H1 (cell line): Measurements from ENCODE around the gene ATP5PF. TPM values are rescaled to one million over a fixed set of nuclear protein-coding genes. Genes with fewer than 3 reads are reported as not detected.

Experiments
- CTCF ChIA-PET: fragments of 300-600 bp; sonication (Branson Sonifier 250); formaldehyde crosslinking; loops from one replicate; lab custom pipeline; 2021; ENCODE audit not compliant: partially characterized antibody; lab: Charles Lee
- POLR2A ChIA-PET: fragments of 300-600 bp; sonication (Branson Sonifier 250); formaldehyde crosslinking; loops from one replicate; lab custom pipeline; 2021; ENCODE audit warnings: inconsistent platforms; ENCODE audit not compliant: partially characterized antibody; lab: Charles Lee
- DNase-seq, 2 experiments: peaks; one replicate each; pipeline versions ENCODE4 v3.0.0 to v3.0.0-alpha.2; 2010 to 2022; ENCODE audit warnings: low spot score in 2 of 2, low read depth in 1 of 2, mixed read lengths in 1 of 2
- FAIRE-seq: peaks from 2 replicates; lab custom pipeline; 2011; peaks lifted over from hg19 to GRCh38; lab: Jason Lieb, UNC
- H2AFZ ChIP-seq: 2 replicates; pipeline ENCODE4 v1.8.1; 2012; ENCODE audit warnings: low read length, inconsistent platforms
- H2AK5ac ChIP-seq: 2 replicates; pipeline ENCODE4 v1.6.1; 2013; ENCODE audit warnings: low read depth, low read length
- H2BK120ac ChIP-seq: replicated peaks from 2 replicates; pipeline ENCODE3; 2013; ENCODE audit warnings: low read depth, low read length, inconsistent platforms
- H2BK12ac ChIP-seq: 2 replicates; pipeline ENCODE4 v1.6.1; 2013; ENCODE audit warnings: low read depth, low read length
- H2BK15ac ChIP-seq: 2 replicates; pipeline ENCODE4 v1.6.1; 2013; ENCODE audit warnings: low read length
- H2BK20ac ChIP-seq: 2 replicates; pipeline ENCODE4 v1.6.1; 2013; ENCODE audit warnings: low read length
- H2BK5ac ChIP-seq: 2 replicates; pipeline ENCODE4 v1.6.1; 2013; ENCODE audit warnings: low read depth, low read length
- H3K14ac ChIP-seq: 2 replicates; pipeline ENCODE4 v1.6.1; 2013; ENCODE audit warnings: inconsistent platforms; ENCODE audit not compliant: insufficient read length
- H3K18ac ChIP-seq: 2 replicates; pipeline ENCODE4 v1.6.1; 2013; ENCODE audit warnings: low read length; ENCODE audit errors: extremely low read depth
- H3K23ac ChIP-seq: 2 replicates; pipeline ENCODE4 v1.6.1; 2013; ENCODE audit warnings: inconsistent platforms; ENCODE audit not compliant: insufficient read length
- H3K23me2 ChIP-seq: 2 replicates; pipeline ENCODE4 v1.6.1; 2013; ENCODE audit warnings: low read depth, low read length
- H3K27ac ChIP-seq: 2 replicates; pipeline ENCODE4 v1.6.1; 2011; ENCODE audit warnings: low read depth, low read length, inconsistent platforms
- H3K27me3 ChIP-seq, 4 experiments: replicated peaks in 1 of 4; 1 replicate in 1 of 4; 2 replicates in 3 of 4; pipeline versions ENCODE4 v1.6.1 to v1.8.1; 2011 to 2013; ENCODE audit warnings: low read length in 3 of 4, mild to moderate bottlenecking in 3 of 4, inconsistent platforms in 2 of 4, mixed read lengths in 2 of 4, moderate library complexity in 1 of 4; ENCODE audit not compliant: control insufficient read depth in 3 of 4, insufficient read depth in 3 of 4; ENCODE audit errors: extremely low read depth in 1 of 4
- H3K36me3 ChIP-seq, 4 experiments: 2 replicates each; pipeline versions ENCODE4 v1.6.1 to v1.8.1; 2011 to 2013; ENCODE audit warnings: mild to moderate bottlenecking in 4 of 4, low read length in 3 of 4, moderate library complexity in 2 of 4, control low read depth in 1 of 4, inconsistent platforms in 1 of 4; ENCODE audit not compliant: insufficient read depth in 4 of 4, control insufficient read depth in 2 of 4
- H3K4ac ChIP-seq: replicated peaks from 2 replicates; pipeline ENCODE3; 2013; ENCODE audit warnings: low read length, low read depth, mixed read lengths, inconsistent platforms; ENCODE audit not compliant: insufficient read length
- H3K4me1 ChIP-seq, 4 experiments: replicated peaks in 1 of 4; 1 replicate in 1 of 4; 2 replicates in 3 of 4; pipeline versions ENCODE4 v1.6.1 to v1.8.1; 2011 to 2013; ENCODE audit warnings: low read length in 3 of 4, inconsistent platforms in 2 of 4, mixed read lengths in 1 of 4; ENCODE audit not compliant: insufficient read depth in 4 of 4, control insufficient read depth in 3 of 4
- H3K4me2 ChIP-seq, 2 experiments: 2 replicates each; pipeline versions ENCODE4 v1.6.1 to v1.8.1; 2011 to 2013; ENCODE audit warnings: low read depth in 2 of 2, low read length in 2 of 2, control low read depth in 1 of 2, inconsistent platforms in 1 of 2, mild to moderate bottlenecking in 1 of 2; ENCODE audit not compliant: insufficient read depth in 1 of 2
- H3K4me3 ChIP-seq, 4 experiments: fragments of 200-600, 300-600 bp in 1 of 4; sonication (generic), shearing (Covaris generic), sonication (Bioruptor Twin) in 1 of 4; 2 replicates each; pipeline versions ENCODE4 v1.5.1 to v1.8.1; 2011 to 2016; ENCODE audit warnings: low read length in 4 of 4, low read depth in 3 of 4, control low read depth in 2 of 4, inconsistent platforms in 2 of 4, mild to moderate bottlenecking in 2 of 4, mixed read lengths in 1 of 4, moderate library complexity in 1 of 4; ENCODE audit not compliant: insufficient read depth in 2 of 4; ENCODE audit errors: extremely low read depth in 1 of 4
- H3K56ac ChIP-seq: replicated peaks from 2 replicates; pipeline ENCODE3; 2013; ENCODE audit warnings: low read depth, mild to moderate bottlenecking, mixed read lengths, low read length, inconsistent platforms; ENCODE audit not compliant: insufficient read length
- H3K79me1 ChIP-seq: 2 replicates; pipeline ENCODE4 v1.6.1; 2013; ENCODE audit warnings: low read depth, low read length, control low read depth
- H3K79me2 ChIP-seq, 2 experiments: 2 replicates each; pipeline versions ENCODE4 v1.6.1 to v1.8.1; 2012 to 2013; ENCODE audit warnings: low read length in 2 of 2, mild to moderate bottlenecking in 2 of 2, inconsistent platforms in 1 of 2; ENCODE audit not compliant: insufficient read depth in 2 of 2, control insufficient read depth in 1 of 2
- H3K9ac ChIP-seq, 4 experiments: replicated peaks in 1 of 4; 1 replicate in 1 of 4; 2 replicates in 3 of 4; pipeline versions ENCODE4 v1.6.1 to v1.8.1; 2011 to 2013; ENCODE audit warnings: low read depth in 3 of 4, low read length in 3 of 4, control low read depth in 2 of 4, mild to moderate bottlenecking in 2 of 4, moderate library complexity in 2 of 4, inconsistent platforms in 1 of 4; ENCODE audit errors: extremely low read depth in 1 of 4
- H3K9me3 ChIP-seq, 2 experiments: 2 replicates each; pipeline versions ENCODE4 v1.6.1 to v1.8.1; 2012 to 2013; ENCODE audit warnings: mild to moderate bottlenecking in 2 of 2, moderate library complexity in 2 of 2, control low read depth in 1 of 2, inconsistent platforms in 1 of 2, low read depth in 1 of 2, low read length in 1 of 2, mixed read lengths in 1 of 2; ENCODE audit not compliant: insufficient read depth in 2 of 2
- H4K20me1 ChIP-seq, 2 experiments: replicated peaks in 1 of 2; 2 replicates each; pipeline versions ENCODE3 to v1.8.1; 2011 to 2013; ENCODE audit warnings: inconsistent platforms in 2 of 2, low read length in 2 of 2, mild to moderate bottlenecking in 1 of 2; ENCODE audit not compliant: insufficient read depth in 2 of 2, control insufficient read depth in 1 of 2
- H4K5ac ChIP-seq: 2 replicates; pipeline ENCODE4 v1.6.1; 2013; ENCODE audit warnings: low read length, low read depth, mixed read lengths, inconsistent platforms; ENCODE audit not compliant: insufficient read length
- H4K8ac ChIP-seq: 2 replicates; pipeline ENCODE4 v1.8.0; 2013; ENCODE audit warnings: mild to moderate bottlenecking, moderate library complexity, low read length, inconsistent platforms; ENCODE audit not compliant: insufficient read depth; ENCODE audit errors: extremely low read depth
- H4K91ac ChIP-seq: replicated peaks from 2 replicates; pipeline ENCODE3; 2013; ENCODE audit warnings: low read length, mixed read lengths, inconsistent platforms; ENCODE audit not compliant: insufficient read length
- ASH2L ChIP-seq: fragments of 200-600, 300-600 bp; sonication (generic); IDR thresholded peaks from one replicate; pipeline ENCODE4 v1.7.1; 2017; ENCODE audit warnings: low read length
- FOSL1 ChIP-seq: IDR thresholded peaks from 2 replicates; pipeline ENCODE4 v1.6.1; 2011; ENCODE audit warnings: mild to moderate bottlenecking, low read depth, low read length, moderate library complexity; ENCODE audit not compliant: insufficient read depth
- HDAC2 ChIP-seq, 2 experiments: fragments of 300-600 bp in 1 of 2; sonication (generic) in 1 of 2; IDR thresholded peaks; 2 replicates each; pipeline ENCODE4 v1.6.1; 2011 to 2012; ENCODE audit warnings: low read depth in 2 of 2, low read length in 2 of 2, mild to moderate bottlenecking in 2 of 2, moderate library complexity in 2 of 2, borderline replicate concordance in 1 of 2, inconsistent platforms in 1 of 2
- HDAC6 ChIP-seq: IDR thresholded peaks from one replicate; pipeline ENCODE4 v1.7.1; 2012; ENCODE audit warnings: low read depth, mild to moderate bottlenecking, inconsistent platforms, low read length, moderate library complexity
- JUN ChIP-seq: IDR thresholded peaks from 2 replicates; pipeline ENCODE4 v1.6.1; 2011; ENCODE audit warnings: low read depth, mild to moderate bottlenecking, improper control_type of control experiment, low read length
- KDM4A ChIP-seq: IDR thresholded peaks from one replicate; pipeline ENCODE4 v1.7.1; 2012; ENCODE audit warnings: low read depth, mild to moderate bottlenecking, moderate library complexity, low read length, inconsistent platforms; ENCODE audit not compliant: severe bottlenecking
- KDM5A ChIP-seq: fragments of 200-600 bp; IDR thresholded peaks from 2 replicates; pipeline ENCODE4 v1.7.1; 2012; ENCODE audit warnings: mild to moderate bottlenecking, low read length, inconsistent platforms, mixed read lengths
- MAFK ChIP-seq: IDR thresholded peaks from 2 replicates; pipeline ENCODE4 v1.6.1; 2012; ENCODE audit warnings: low read depth, mild to moderate bottlenecking, improper control_type of control experiment, low read length
- NRF1 ChIP-seq: IDR thresholded peaks from 2 replicates; pipeline ENCODE4 v1.6.1; 2011; ENCODE audit warnings: mild to moderate bottlenecking, low read depth, low read length, improper control_type of control experiment
- PHF8 ChIP-seq: fragments of 200-600 bp; sonication (generic); conservative IDR thresholded peaks from 2 replicates; pipeline ENCODE4 v1.7.1; 2012; ENCODE audit warnings: low read depth, mild to moderate bottlenecking, inconsistent platforms, low read length, moderate library complexity
- RNF2 ChIP-seq: fragments of 200-900, 300-1000 bp; sonication (generic); IDR thresholded peaks from 2 replicates; pipeline ENCODE4 v1.7.1; 2016; ENCODE audit warnings: borderline replicate concordance, low read depth, mild to moderate bottlenecking, antibody characterized with exemption, low read length; ENCODE audit not compliant: poor library complexity, severe bottlenecking; ENCODE audit errors: missing control alignments
- RXRA ChIP-seq: IDR thresholded peaks from 2 replicates; pipeline ENCODE4 v1.6.1; 2011; ENCODE audit warnings: low read depth, mild to moderate bottlenecking, low read length, moderate library complexity; ENCODE audit not compliant: insufficient read depth
- TAF1 ChIP-seq: IDR thresholded peaks from 2 replicates; pipeline ENCODE4 v1.6.1; 2011; ENCODE audit warnings: mild to moderate bottlenecking, low read depth, low read length
- YY1 ChIP-seq: IDR thresholded peaks from 2 replicates; pipeline ENCODE4 v1.6.1; 2011; ENCODE audit warnings: low read depth, mild to moderate bottlenecking, low read length
- WGBS, 2 experiments: shearing (Covaris generic) in 1 of 2; methylation state at CpG; one replicate each; pipeline versions ENCODE4 v1.1.6 to v1.1.7; 2013 to 2015; ENCODE audit warnings: low lambda C conversion rate in 2 of 2, mixed read lengths in 2 of 2, inconsistent platforms in 1 of 2, low coverage in 1 of 2, missing lambda C conversion rate in 1 of 2; ENCODE audit not compliant: insufficient replicate concordance in 2 of 2, insufficient coverage in 1 of 2, insufficient read length in 1 of 2; ENCODE audit errors: extremely low coverage in 1 of 2, missing lambda C conversion rate in 1 of 2; 5-methylcytosine and 5-hydroxymethylcytosine counted together
- polyA plus RNA-seq, 7 experiments: library from polyadenylated mRNA; depleted of rRNA in 3 of 7; stranded (reverse) in 5 of 7; unstranded in 2 of 7; fragments of >200 nt in 5 of 7; fragments of 200-250 nt in 2 of 7; gene quantifications; 1 replicate in 5 of 7; 2 replicates in 1 of 7; 4 replicates in 1 of 7; pipeline versions ENCODE4 v1.2.1 to v1.2.3, GENCODE V29; 2011 to 2013; ENCODE audit warnings: missing spikeins in 2 of 7, mixed read lengths in 2 of 7
- total RNA-seq: library from RNA; stranded (reverse); fragmentation: NEBNext Ultra II Directional; extraction: Animal tissue kit (Norgen Biotek cat#: 25700); gene quantifications from 2 replicates; pipeline ENCODE4 v1.2.1, GENCODE V29; 2021

ATP5PF gene
- total and polyA plus RNA-seq, 2 of the 8 experiments (the other 6 are each of a cell fraction or from before 2014, with no cell fraction given) = 135 to 240 TPM

DNA sequence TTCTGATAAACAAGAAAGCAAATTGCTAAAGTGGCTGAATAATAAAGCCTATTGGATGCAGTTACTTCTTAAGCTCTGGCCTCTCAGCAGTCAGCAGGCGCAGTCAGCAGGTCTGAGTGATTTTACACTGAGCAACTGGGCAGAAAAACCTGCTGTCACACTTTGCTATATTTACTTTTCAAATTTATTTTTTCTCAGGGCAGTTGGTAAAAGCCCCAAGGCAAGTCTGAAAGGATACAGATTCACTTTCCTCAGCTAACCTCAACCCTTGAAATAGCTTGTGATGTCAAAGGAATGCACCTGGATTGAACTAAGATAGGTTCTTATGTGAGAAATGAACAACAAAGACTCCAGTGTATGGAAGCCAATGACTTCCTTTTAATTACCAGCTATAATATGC lies 34.0 kb downstream of the ATP5PF start:
- Histone ChIP-seq H3K23ac (no peak overlapping the region), H4K5ac (no peak overlapping the region), H2BK5ac (no peak overlapping the region), H4K91ac (no peak overlapping the region), H3K27ac (no peak overlapping the region), H3K18ac (no peak overlapping the region), H3K79me2 (no peaks in the 10 kb centered on the region), H2BK120ac (no peak overlapping the region), H3K9ac (no peak overlapping the region), H3K4ac (no peak overlapping the region), H3K56ac (no peak overlapping the region), H3K4me3 (no peak overlapping the region), H2BK20ac (no peak overlapping the region), H2AK5ac (no peak overlapping the region), H3K9me3 (peaks cover 0 to 8% of the 10 kb centered on the region in 2 experiments; a peak in 2 of 4 replicates), H3K4me2 (no peak overlapping the region), H4K8ac (no peak overlapping the region), H3K79me1 (no peaks in the 10 kb centered on the region), H4K20me1 (no peaks in the 10 kb centered on the region), H3K14ac (no peak overlapping the region), H2BK15ac (no peak overlapping the region), H3K23me2 (peaks cover 2% of the 10 kb centered on the region; the same call in 1 of the 2 replicates), H3K4me1 (no peaks in the 10 kb centered on the region), H2AFZ (no peak overlapping the region), H3K36me3 (no peaks in the 10 kb centered on the region; a peak in 2 of 8 replicates), H2BK12ac (no peak overlapping the region), H3K27me3 (no peaks in the 10 kb centered on the region)
- DNase-seq (no peak), FAIRE-seq (no peak)
- POLR2A ChIA-PET = no interaction called here
- 79% methylated on average over 1 of the region's 1 CpG; no CpG with 5 or more reads in 1 of the 2 experiments for WGBS, 2 experiments
- CTCF ChIA-PET = interaction anchor here (0.6 to 1.5 kb wide), 3 partner anchors 12 to 93 kb away, joined by 3 to 5 read pairs (median 3); no protein-coding TSS in a partner anchor
- TF ChIP-seq HDAC6 (no peak), RXRA (no peak), KDM4A (no peak), YY1 (no peak), ASH2L (no peak), FOSL1 (no peak), RNF2 (no peak), NRF1 (no peak), MAFK (no peak), PHF8 (no peak), TAF1 (no peak), KDM5A (no peak), HDAC2 (IDR thresholded peaks at IDR 0.05; ENCODE audit: borderline replicate concordance in 1 of 2, low read depth in 2 of 2, low read length in 2 of 2) (no peak), JUN (no peak)
